Cerebellar nuclear complex (tissue), 1 donor: ENCODE data around the gene SLC38A4.
"Not testable (repeated sequence)": the region's sequence is repeated elsewhere in the genome, so short reads cannot be mapped to it uniquely, and the experiment has no call there.

Source experiments
- DNase-seq, 2 experiments: peaks; one replicate each; lab custom pipeline; 2025; lab: John Stamatoyannopoulos, UW

The SLC38A4 gene

DNA sequence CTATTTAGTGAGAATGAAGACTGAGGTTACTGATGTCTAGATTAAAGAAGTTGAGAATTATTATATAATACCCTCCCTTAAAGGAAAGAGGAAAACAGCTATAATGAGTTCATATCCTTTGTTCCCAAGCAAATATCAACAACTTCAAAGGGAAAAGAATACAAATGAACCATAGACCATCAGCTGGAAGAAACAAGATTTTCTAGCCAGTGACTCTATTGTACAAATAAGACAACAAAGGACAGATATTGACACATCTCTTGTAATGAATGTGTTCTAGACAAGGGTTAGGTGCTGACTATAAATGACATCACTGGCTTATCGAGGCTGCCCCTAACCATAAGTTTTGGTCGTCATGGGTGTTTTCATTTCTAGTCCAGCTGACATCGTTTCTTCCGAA is 48.2 kb downstream of the SLC38A4 start:
- no peak for DNase-seq

DNA sequence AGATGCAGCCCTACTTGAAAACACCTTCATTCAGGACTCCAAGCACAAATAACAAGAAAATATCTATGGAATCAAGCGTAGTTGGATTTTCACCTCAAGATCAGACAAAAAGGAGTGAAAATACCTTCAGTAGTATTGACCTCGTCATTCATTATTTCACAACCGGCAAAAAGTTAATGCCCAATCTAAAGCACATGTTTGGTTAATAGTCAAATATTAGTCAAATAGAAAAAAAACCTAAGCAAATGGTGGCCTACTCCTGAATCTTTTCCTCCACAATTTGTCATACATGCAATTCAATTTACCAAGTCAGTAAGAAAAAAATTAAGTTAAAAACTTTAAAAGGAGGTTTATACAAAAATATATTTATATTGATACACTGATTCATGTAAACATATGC is 50.0 kb downstream of the SLC38A4 start:
- DNase-seq = no peak

DNA sequence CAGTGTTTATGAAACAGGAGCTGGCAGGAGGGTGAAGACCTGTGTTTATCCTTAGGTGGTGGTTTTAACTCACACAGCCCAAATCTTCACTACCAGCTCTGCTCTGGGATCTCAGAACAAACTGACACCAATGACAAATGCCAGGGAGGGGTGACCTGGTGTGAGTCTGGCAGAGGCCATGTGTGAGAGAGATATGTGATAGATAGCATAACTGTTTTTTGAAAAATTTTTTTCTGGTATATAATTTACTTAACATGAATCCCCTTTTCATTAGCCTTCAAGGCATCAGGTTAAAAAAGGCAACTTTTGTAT is 51.5 kb downstream of the SLC38A4 start:
- DNase-seq = no peak

DNA sequence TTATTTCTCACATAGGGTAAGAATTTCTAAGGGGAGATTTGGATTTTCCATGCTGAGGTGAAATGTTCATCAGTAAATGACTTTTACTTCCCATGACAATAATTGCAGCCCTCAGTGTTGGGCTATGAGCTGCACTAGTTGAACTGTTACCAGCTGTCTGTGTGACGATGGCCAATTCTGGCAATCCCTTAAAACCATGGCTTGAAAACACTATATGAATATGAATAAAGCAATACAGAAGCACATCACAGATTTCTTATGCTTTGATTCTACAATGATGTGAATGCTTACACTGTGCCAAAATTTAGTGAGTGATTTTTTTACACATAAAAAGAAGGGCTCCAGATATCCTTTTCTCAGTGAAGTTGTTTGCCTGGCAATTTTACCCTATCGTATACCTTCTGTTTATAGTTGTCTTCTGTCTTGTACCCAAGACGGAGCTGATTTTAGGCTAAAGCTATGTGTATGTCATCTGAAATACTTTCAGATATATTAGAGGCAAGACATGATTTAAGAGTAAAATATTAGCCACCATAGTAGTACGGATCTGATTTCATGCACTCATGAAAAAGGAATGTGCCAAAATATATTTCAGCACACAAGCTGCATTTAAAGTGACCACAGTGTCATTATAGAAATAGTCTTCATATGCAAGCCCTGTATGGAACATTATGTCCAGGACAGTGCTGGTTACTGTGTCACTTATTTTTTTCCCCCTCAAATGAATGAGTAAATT is 52.0 kb downstream of the SLC38A4 start:
- DNase-seq = no peak

DNA sequence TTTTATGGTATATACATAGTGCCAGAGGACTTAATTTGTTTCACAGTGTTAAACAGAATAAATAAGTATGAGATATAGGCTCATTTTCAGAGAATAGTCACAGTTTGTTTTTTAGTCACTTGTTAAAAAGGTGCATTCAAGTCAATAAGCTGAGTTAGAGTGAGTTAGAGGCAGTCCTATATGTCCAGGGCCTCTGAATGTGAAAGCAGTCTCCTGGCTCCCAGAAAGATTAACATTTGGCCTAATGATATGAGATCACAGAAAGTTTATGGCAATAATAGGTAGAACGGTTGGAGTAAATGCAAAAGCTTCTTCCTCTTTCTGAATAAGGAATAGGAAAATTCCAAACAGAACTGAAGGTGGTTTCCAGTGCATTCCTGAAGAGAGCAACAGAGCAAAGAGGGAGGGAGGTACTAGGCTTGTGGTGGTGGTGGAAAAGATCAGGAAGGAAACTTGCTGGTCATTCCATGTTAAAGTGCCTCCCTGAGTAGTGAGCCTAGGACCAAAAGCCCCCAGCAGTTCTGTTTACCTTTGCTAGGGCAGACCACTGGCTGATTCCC is 54.4 kb downstream of the SLC38A4 start:
- DNase-seq = no peak

DNA sequence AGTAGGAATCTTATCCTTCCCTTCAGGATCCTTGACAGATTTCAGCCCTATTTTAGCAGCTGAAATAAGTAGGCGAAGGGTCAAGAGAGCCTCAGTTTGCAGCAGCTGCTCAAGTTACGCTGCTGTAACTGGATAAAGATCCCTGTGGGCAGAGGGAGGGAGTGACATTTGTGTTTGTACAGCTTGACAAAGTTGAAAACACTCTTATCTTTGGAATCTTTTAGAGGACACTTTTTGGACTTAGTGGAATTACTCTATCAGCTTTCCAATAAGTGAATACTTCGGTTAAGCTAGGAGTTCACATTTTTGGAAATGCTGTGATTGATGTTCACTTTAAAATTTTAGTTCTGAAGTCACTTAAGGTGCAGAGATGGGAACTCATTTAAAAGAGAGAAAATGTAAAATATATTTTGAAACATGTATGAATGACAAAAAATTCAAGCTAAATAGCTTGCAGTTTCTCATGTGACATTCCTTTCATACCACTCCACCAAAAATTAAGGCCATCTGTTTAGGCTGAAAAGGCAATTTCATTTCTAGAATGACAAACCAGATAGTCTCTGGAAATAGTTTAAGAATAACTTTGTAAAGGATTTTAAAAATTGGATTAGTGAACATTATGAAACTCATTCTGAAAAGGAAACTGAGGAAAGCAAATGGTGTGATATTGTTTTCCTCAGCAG is 55.2 kb downstream of the SLC38A4 start:
- no peak for DNase-seq

DNA sequence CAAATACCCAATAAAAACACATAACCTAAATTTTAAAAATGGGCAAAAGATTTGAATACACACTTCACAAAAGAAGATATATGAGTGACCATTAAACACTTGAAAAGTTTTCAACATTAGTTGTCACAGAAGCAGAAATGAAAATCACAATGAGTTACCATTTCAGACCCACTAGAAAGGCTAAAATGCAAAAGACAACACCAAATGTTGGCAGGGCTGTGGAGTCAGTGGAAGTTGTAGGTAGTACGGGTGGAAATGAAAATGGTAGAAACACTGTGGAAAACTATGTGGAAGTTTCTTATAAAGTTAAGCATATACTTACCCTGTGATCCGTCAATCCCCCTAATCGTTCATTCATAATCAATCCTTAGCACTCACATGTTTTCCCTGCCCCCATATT is 61.8 kb downstream of the SLC38A4 start:
- DNase-seq = no peak

DNA sequence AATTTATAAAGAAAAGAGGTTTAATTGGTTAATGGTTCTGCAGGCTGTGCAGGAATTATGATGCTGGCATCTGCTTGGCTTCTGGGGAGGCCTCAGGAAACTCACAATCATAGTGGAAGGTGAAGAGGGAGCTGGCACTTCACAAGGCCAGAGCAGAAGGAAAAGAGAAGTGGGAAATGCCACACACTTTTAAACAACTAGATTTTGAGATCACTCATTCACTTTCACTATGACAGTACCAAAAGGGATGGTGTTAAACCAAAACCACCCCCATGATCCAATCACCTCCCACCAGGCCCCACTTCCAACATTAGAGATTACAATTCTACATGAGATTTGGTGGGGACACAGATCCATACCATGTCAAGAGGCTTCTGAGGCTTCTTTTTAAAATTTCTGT is 62.6 kb downstream of the SLC38A4 start:
- no peak for DNase-seq

DNA sequence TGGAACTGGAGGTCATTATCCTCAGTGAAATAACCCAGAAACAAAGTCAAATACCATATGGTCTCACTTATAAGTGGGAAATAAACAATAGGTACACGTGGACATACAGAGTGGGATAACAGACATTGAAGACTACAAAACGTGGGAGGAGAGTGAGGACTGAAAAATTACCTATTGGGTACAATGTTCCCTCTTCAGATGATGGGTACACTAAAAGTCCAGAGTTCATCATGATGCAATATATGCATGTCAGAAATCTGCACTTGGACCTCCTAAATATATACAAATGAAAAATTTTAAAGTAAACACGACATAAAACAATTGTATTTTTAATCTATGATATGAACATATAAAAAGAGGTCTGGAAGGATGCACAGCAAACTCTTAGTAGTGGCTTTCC is 71.2 kb downstream of the SLC38A4 start:
- DNase-seq = no peak

DNA sequence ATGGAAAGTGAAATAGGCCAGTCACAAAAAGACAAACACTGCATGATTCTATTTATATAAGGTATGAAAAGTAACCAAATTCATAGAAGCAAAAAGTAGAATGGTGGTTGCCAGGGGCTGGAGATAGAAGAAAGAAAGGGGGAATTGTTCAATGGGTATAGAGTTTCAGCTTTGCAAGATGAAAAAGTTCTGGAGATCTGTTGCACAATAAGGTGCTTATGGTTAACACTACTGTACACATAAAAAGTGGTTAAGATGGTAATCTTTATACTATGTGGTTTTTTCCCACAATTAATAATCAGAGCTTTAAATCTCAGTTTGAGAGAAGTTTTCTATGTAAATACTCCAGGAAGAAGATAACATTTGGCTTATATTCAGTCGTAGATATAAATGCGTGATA is 73.4 kb downstream of the SLC38A4 start:
- no peak for DNase-seq

DNA sequence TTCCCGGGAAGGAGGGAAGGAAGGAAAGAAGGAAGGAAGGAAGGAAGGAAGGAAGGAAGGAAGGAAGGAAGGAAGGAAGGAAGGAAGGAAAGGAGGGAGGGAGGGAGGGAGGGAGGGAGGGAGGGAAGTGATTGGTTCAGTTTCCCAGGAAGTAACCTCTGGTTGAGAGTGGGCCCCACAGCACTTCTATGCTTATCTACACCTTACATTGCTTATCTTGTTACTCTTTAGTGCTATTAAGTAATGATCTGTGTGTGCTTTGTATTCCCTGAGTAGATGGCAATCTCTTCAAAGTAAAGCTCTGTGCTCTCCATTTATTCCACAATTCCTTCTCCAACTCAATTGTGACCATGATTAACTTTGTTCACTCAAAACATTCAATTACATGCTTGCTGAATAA is 74.6 kb downstream of the SLC38A4 start:
- DNase-seq = no peak

DNA sequence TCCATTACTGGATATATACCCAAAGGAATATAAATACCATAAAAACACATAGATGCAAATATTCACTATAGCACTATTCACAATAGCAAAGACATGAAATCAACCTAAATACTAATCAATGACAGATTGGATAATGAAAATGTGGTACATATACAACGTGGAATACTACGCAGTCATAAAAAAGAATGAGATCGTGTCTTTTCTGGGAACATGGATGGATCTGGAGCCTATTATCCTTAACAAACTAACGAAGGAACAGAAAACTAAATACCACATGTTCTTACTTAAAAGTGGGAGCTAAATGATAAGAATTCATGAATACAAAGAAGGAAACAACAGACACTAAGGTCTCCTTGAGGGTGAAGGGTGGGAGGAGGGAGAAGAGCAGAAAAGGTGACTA is 76.5 kb downstream of the SLC38A4 start:
- DNase-seq = no peak

DNA sequence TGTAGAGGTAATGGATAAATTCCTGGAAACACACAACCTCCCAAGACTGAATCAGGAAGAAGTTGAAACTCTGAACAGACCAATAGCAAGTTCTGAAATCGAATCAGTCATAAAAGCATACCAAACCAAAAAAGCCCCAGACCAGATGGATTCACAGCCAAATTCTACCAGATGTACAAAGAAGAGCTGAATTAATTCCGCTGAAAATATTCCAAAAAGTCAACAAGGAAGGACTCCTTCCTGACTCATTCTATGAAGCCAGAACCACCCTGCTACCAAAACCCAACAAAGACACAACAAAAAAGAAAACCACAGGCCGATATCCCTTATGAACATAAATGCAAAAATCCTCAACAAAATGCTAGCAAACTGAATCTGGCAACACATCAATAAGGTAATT is 81.5 kb downstream of the SLC38A4 start:
- DNase-seq = no peak

DNA sequence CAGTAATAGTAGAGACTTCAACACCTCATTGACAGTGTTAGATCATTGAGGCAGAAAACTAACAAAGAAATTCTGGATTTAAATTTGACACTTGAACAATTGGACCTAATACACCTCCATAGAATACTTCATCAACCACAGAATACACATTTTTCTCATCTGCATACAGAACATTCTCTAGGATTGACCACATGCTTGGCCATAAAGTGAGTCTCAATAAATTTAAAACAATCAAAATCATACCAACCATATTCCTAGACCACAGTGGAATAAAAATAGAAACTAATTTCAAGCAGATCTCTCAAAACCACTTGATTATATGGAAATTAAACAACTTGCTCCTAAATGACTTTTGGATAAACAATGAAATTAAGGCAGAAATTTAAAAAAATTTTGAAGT is 82.3 kb downstream of the SLC38A4 start:
- DNase-seq = no peak

DNA sequence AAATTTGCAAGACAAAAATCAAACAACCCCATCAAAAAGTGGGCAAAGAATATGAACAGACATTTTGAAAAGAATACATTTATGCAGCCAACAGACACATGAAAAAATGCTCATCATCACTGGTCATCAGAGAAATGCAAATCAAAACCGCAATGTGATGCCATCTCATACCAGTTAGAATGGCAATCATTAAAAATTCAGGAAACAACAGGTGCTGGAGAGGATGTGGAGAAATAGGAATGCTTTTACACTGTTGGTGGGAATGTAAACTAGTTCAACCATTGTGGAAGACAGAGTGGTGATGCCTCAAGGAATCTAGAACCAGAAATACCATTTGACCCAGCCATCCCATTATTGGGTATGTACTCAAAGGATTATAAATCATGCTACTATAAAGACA is 83.5 kb downstream of the SLC38A4 start:
- not testable (repeated sequence) for DNase-seq

DNA sequence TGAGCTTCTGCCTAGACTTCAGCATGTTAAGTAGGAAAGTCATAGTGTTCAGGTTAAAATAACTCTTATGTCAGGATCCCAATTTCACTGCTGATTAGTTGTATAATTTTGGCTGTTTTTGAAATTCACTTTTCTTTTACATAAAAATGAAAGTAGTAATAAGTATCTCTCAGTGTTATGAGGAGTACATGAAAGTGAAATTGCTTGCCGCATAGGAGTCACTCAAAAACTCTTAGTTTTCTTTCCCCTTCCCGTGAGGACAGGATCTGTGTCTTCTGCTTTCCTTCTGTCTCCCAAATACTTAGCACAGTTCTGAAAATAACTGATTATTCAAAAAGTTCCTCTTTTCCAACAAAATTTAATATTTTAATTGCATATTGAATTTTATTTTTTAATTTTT is 100.5 kb downstream of the SLC38A4 start:
- DNase-seq = no peak

DNA sequence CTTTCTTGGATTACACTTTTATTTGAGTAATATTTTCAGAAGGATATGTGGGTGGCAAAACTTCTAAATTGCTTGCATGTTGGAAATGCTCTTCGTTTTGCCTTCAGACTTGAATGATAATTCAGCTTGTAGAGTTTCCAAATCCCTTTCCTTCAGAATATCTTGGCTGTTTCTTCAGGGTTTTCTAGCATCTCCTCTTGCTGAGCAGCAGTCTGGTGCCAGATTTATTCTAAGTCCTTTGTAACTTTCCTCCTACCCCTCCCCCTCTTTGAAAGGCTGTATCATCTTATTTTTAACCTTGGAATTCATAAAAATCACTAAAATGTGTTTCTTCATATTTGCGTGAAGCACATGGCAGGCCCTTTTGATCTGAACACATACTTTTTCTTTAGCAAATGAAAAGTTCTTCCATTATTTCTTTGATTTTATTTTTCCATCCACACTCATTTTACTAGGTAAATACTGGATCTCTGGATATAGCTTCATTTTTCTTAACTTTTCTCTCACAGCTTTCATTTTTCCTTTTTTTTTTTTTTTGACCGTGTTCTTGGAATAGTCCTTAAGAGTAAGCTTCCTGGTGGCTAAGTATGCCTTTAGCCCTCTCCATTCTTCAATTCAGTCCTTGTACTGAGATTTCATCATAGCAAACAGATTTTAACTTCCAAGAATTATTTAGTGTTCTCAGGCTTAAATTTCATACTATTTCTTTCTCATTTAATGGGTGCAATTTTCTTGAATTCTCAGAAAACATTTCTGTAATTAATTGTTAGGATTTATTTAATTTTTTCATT is 102.0 kb downstream of the SLC38A4 start:
- DNase-seq = no peak

DNA sequence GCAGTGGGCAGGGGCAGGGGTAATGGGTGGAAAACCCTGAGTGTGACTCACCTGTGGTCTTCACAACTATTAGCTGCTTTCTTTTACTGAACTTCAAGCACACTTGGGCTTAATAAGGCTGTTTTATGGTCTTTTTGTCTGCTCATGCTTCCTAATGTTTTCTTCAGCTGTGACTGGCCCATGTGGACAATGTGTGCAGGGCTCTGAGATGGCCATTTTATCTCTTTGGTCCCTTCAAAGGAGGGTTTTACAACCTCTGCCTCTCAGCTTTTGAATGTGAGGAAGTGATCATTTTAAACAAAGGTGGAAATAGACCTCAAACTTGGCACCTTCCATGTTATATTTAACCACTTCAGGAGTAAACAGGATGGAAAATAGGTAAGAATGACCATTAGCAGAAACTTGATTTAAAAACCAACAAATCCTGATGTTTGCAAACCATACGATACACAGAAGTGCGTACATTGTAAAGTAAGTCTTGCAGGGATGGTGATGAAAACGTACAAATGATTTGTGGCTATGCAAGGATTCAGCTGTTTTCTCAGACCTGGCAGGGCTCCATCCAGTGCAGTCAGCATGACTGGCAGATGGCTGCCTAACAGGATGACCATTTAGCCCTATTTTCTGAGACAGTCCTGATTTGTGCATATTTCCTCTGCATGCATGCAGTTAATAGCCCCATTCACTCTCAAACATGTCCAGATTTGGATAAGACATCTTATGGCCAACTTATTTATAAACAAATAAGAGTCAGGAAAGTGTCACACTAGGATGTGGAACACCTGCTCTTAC is 103.2 kb downstream of the SLC38A4 start:
- no peak for DNase-seq

DNA sequence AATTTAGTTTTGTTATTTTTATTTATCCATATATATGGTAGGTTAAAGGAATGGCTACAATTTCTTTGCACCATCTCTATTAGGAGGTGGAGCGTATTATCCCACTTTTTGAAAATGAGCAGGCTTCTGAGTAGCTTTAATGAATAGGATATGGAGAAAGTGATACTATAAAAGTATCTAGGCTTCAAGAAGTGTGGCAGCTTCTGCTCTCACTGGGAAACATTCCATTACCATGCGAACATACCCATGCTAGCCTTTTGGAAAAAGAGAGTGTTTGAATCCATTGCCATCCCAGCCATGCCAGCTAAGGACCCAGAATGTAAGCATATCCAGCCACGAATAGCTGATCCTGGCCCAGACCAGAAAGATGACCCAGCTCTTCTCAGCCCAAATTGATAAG is 107.3 kb downstream of the SLC38A4 start:
- DNase-seq = no peak

DNA sequence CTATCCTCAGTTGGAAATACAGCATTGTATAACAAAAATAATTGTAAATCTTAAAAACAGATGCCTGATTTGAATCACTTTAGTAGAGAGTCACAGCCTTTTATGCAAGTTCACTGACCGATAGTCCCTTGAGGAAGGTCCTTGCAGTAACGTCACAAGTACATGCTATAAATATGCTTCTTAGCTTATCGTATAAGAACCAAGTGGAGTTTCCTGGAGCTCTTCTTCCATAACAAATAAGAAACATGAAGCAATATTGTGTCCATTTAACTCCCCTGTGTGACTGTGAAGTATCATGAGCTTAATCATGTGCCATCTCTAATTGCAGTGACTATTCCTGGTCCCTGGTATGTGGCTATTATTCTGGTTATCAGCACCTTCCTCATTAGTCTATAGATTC is 107.9 kb downstream of the SLC38A4 start:
- DNase-seq = no peak

DNA sequence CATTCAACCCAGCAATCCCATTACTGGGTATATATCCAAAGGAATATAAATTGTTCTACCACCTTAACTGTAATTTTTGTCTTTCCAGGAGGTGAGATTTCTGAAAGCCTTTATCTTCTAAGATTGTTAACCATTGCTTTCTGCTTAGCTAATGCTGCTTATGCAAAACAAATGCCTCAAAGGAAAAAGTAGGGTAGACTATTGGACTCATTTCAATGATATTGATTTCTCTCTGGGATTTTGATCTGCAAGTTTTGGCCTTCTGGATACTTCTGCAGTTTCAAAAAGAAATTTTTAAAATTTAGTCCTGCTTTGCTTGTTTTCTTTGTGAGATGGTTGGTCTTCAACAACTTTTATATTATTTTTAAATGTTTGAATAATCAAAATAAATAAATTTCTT is 108.6 kb downstream of the SLC38A4 start:
- DNase-seq = no peak
